ENCODE data around the gene IGFN1.

DNA sequence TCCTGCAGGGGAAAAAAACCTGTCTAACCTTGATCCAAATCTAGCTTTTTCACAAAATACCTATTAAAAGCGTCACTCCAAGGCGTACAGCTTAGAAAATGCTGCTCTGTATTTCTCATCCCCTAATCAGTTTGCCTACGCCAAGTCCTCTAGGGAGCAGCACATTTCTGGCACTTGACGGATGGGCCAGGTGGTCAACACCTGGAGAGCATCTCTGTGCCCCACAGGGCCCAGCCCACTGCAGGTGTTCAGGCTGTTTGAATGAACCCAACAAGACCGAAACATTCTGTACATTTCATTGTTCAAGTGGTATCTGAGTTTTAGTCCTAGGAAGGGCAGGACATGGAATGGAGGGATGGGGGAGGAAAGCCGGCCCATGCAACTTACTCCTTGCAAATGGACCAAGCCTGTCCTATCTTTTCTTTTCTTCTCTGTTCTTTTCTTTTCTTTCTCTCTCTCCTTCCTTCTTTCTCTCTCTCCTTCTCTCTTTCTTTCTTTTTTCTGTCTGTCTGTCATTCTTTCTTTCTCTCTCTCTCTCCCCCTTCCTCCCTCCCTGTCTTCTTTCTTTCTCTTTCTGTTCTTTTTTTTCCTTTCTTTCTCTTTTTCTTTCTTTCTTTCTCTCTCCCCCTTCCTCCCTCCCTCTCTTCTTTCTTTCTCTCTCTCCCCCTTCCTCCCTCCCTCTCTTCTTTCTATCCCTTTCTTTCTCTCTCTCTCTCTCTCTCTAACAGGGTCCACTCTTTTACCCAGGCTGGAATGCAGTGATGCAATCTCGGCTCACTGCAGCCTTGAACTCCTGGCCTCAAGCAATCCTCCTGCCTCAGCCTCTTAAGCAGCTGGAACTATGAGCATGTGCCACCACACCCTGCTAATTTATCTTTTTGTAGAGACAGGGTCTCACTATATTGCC, 29.1 kb downstream of the IGFN1 start:
- TF ChIP-seq EGR1 (IDR thresholded peaks at IDR 0.05; ENCODE audit: borderline replicate concordance in 1 of 2, low read depth in 2 of 2, low read length in 2 of 2) (no peak), ZNF24 (IDR thresholded peaks at IDR 0.05) (no peak), POLR2A (IDR thresholded peaks at IDR 0.05; ENCODE audit: low read depth, low read length) (no peak), ATF3 (IDR thresholded peaks at IDR 0.05; ENCODE audit: borderline replicate concordance, extremely low read depth, low read depth, low read length) (no peak), SIX5 (IDR thresholded peaks at IDR 0.05; ENCODE audit: low read depth, low read length, severe bottlenecking) (no peak), ZNF274 (IDR thresholded peaks at IDR 0.05; ENCODE audit: insufficient read depth, insufficient read length) (no peak)
- TF ChIP-seq, protein P1, sequence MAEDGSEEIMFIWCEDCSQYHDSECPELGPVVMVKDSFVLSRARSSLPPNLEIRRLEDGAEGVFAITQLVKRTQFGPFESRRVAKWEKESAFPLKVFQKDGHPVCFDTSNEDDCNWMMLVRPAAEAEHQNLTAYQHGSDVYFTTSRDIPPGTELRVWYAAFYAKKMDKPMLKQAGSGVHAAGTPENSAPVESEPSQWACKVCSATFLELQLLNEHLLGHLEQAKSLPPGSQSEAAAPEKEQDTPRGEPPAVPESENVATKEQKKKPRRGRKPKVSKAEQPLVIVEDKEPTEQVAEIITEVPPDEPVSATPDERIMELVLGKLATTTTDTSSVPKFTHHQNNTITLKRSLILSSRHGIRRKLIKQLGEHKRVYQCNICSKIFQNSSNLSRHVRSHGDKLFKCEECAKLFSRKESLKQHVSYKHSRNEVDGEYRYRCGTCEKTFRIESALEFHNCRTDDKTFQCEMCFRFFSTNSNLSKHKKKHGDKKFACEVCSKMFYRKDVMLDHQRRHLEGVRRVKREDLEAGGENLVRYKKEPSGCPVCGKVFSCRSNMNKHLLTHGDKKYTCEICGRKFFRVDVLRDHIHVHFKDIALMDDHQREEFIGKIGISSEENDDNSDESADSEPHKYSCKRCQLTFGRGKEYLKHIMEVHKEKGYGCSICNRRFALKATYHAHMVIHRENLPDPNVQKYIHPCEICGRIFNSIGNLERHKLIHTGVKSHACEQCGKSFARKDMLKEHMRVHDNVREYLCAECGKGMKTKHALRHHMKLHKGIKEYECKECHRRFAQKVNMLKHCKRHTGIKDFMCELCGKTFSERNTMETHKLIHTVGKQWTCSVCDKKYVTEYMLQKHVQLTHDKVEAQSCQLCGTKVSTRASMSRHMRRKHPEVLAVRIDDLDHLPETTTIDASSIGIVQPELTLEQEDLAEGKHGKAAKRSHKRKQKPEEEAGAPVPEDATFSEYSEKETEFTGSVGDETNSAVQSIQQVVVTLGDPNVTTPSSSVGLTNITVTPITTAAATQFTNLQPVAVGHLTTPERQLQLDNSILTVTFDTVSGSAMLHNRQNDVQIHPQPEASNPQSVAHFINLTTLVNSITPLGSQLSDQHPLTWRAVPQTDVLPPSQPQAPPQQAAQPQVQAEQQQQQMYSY (CRISPR knock-in tag; IDR thresholded peaks at IDR 0.05), result no peak

Measured in GM12878 (cell line).